Panc1 (cell line): ENCODE results near the gene PSORS1C1. TPM values are rescaled to one million over a fixed set of nuclear protein-coding genes. Genes with fewer than 3 reads are reported as not detected.
A peak's percentile ranks its signal among the peaks of the same experiment; 100 is the strongest.

ENCODE experiments used
- ATAC-seq: fragments of 200-7000 bp; cut with Tn5 transposase; 2 replicates; pipeline ENCODE4 v1.9.1; 2020; ENCODE audit warnings: mild to moderate bottlenecking, moderate library complexity
- BruUV-seq: library from RNA; stranded (reverse); fragments of 400-500 nt; replicated peaks from 2 replicates; lab custom pipeline; 2021; lab: Mats Ljungman, UMichigan
- CTCF ChIA-PET: fragments of 300-600 bp; sonication (Branson Sonifier 250); formaldehyde crosslinking; loops from one replicate; lab custom pipeline; 2022; ENCODE audit warnings: antibody characterized with exemption; lab: Charles Lee
- POLR2A ChIA-PET: fragments of 300-600 bp; sonication (Branson Sonifier 250); formaldehyde crosslinking; loops from one replicate; lab custom pipeline; 2022; ENCODE audit warnings: antibody characterized with exemption; lab: Charles Lee
- DNase-seq: peaks from one replicate; pipeline ENCODE4 v3.0.0-alpha.2; 2010; ENCODE audit warnings: low read depth, low spot score
- H3K27ac ChIP-seq: 2 replicates; pipeline ENCODE4 v1.5.1; 2011; ENCODE audit warnings: mild to moderate bottlenecking, low read length, inconsistent platforms
- H3K27me3 ChIP-seq: fragments of 200-500 bp; sonication (Bioruptor generic); 2 replicates; pipeline ENCODE4 v1.6.0; 2014; ENCODE audit warnings: low read length, inconsistent platforms; ENCODE audit not compliant: control insufficient read depth, insufficient read depth
- H3K36me3 ChIP-seq: fragments of 200-500 bp; sonication (Bioruptor generic); 2 replicates; pipeline ENCODE4 v1.5.1; 2014; ENCODE audit warnings: inconsistent platforms, mild to moderate bottlenecking, low read length, moderate library complexity; ENCODE audit not compliant: control insufficient read depth, insufficient read depth
- H3K4me1 ChIP-seq: 2 replicates; pipeline ENCODE4 v1.5.1; 2011; ENCODE audit warnings: inconsistent platforms, mild to moderate bottlenecking, low read length, moderate library complexity; ENCODE audit not compliant: control insufficient read depth, insufficient read depth
- H3K4me3 ChIP-seq, 2 experiments: 2 replicates each; pipeline ENCODE4 v1.5.1; 2011 to 2012; ENCODE audit warnings: low read depth in 2 of 2, low read length in 2 of 2, mild to moderate bottlenecking in 2 of 2, inconsistent platforms in 1 of 2, moderate library complexity in 1 of 2
- H3K9me3 ChIP-seq: fragments of 200-500 bp; sonication (Bioruptor generic); 2 replicates; pipeline ENCODE4 v1.5.1; 2014; ENCODE audit warnings: low read depth, mild to moderate bottlenecking, inconsistent platforms, low read length, moderate library complexity; ENCODE audit not compliant: control insufficient read depth, insufficient read depth
- CTCF ChIP-seq: fragments of 450-650 bp; IDR thresholded peaks from 2 replicates; pipeline ENCODE4 v1.5.1; 2017; ENCODE audit warnings: mild to moderate bottlenecking
- POLR2AphosphoS5 ChIP-seq: IDR thresholded peaks from 2 replicates; pipeline ENCODE4 v1.6.1; 2012; ENCODE audit warnings: mild to moderate bottlenecking, low read depth, low read length, moderate library complexity
- REST ChIP-seq, 2 experiments: IDR thresholded peaks; 2 replicates each; pipeline ENCODE4 v1.6.1; 2011 to 2012; ENCODE audit warnings: low read depth in 2 of 2, control low read depth in 1 of 2, low read length in 1 of 2, mild to moderate bottlenecking in 1 of 2, moderate library complexity in 1 of 2; ENCODE audit not compliant: insufficient read depth in 1 of 2
- SIN3A ChIP-seq: IDR thresholded peaks from 2 replicates; pipeline ENCODE4 v1.6.1; 2012; ENCODE audit warnings: low read depth, mild to moderate bottlenecking, low read length, moderate library complexity, borderline replicate concordance; ENCODE audit not compliant: insufficient read depth
- TCF7L2 ChIP-seq: IDR thresholded peaks from 2 replicates; pipeline ENCODE4 v1.6.1; 2011; ENCODE audit warnings: mild to moderate bottlenecking, low read depth, low read length, inconsistent platforms
- in situ Hi-C: cut with HindIII; loops from 2 replicates; pipeline ENCODE4 v1.10.0; 2016; ENCODE audit warnings: low sequenced_read_pairs, low pct_unique_long_range_greater_than_20kb
- intact Hi-C: fragments of 100-400 bp; cut with micrococcal nuclease; formaldehyde crosslinking; loops from one replicate; pipeline ENCODE4 v1.10.0; 2022; ENCODE audit not compliant: unreplicated experiment
- total RNA-seq: library from RNA; stranded (reverse); gene quantifications from one replicate; pipeline ENCODE4 v1.2.1, GENCODE V29; 2021; ENCODE audit not compliant: unreplicated experiment

The PSORS1C1 gene
- total RNA-seq, 1 experiment from 2014 or later = 2.9 TPM

- CTCF ChIA-PET = no interaction called here
- in situ Hi-C loops = no loop called here
Measured at GRCh38 chr6:31092238-31092637, 22.4 kb upstream of the PSORS1C1 start.

GRCh38 chr6:31092769-31093505 lies 21.7 kb upstream of the PSORS1C1 start:
- H3K9me3 ChIP-seq = no peaks in the 10 kb centered on the region
- CTCF ChIA-PET = no interaction called here
- DNase-seq (no peak), ATAC-seq (0 out of 2 replicates have a peak, but pooled peaks have one; percentile 57)
- no peak overlapping the region for H3K4me3 ChIP-seq
- H3K27ac ChIP-seq = no peak overlapping the region
- POLR2A ChIA-PET = interaction anchor here (1.0 kb wide), 1 partner anchor 104 kb away, joined by 8 read pairs; no protein-coding TSS in a partner anchor
- TF ChIP-seq SIN3A = no peak
- TF ChIP-seq POLR2AphosphoS5 = no peak
- TF ChIP-seq TCF7L2 = no peak
- no peak for TF ChIP-seq CTCF
- no peak for TF ChIP-seq REST (IDR thresholded peaks at IDR 0.05; ENCODE audit: insufficient read depth in 1 of 2, low read depth in 2 of 2, low read length in 1 of 2)
- intact Hi-C loops (no loop called here), in situ Hi-C loops (no loop called here)
- peaks cover 5% of the 10 kb centered on the region; the same call in 1 of the 2 replicates for H3K4me1 ChIP-seq
- no peaks in the 10 kb centered on the region for H3K36me3 ChIP-seq
- BruUV-seq = no TSS peak
- no peaks in the 10 kb centered on the region for H3K27me3 ChIP-seq

More at GRCh38 chr6:31092238-31092637, 22.4 kb upstream of the PSORS1C1 start:
- H3K27me3 ChIP-seq = no peaks in the 10 kb centered on the region
- H3K27ac ChIP-seq = no peak overlapping the region
- DNase-seq (no peak), ATAC-seq (no peak)
- no peaks in the 10 kb centered on the region for H3K9me3 ChIP-seq
- intact Hi-C loops = no loop called here
- H3K4me1 ChIP-seq = peaks cover 6% of the 10 kb centered on the region
- TF ChIP-seq SIN3A (no peak), REST (IDR thresholded peaks at IDR 0.05; ENCODE audit: insufficient read depth in 1 of 2, low read depth in 2 of 2, low read length in 1 of 2) (no peak), CTCF (no peak), TCF7L2 (no peak)
- no peak overlapping the region for H3K4me3 ChIP-seq
- POLR2A ChIA-PET = interaction anchor here (0.6 kb wide), 1 partner anchor 9 kb away, joined by 4 read pairs; no protein-coding TSS in a partner anchor
- BruUV-seq = no TSS peak
- no peaks in the 10 kb centered on the region for H3K36me3 ChIP-seq
